Activated T-cell treated with anti-CD3 and anti-CD28 coated beads, Interleukin-2, amount 50 U/mL, for 72 hours (primary cell): Measurements from ENCODE around the gene ARHGAP23. TPM values are rescaled to one million over a fixed set of nuclear protein-coding genes. Genes with fewer than 3 reads are reported as not detected.
"Not testable (repeated sequence)": the region's sequence is repeated elsewhere in the genome, so short reads cannot be mapped to it uniquely, and the experiment has no call there.

Source experiments
- ATAC-seq, 2 donors: fragments of 150-1000 bp; cut with Tn5 transposase; replicated peaks in 1 of 2; 2 replicates each; pipeline ENCODE4 v1.10.0; 2021; ENCODE audit warnings: moderate library complexity in 2 of 2, mild to moderate bottlenecking in 1 of 2
- DNase-seq, 2 donors: peaks; one replicate each; pipeline ENCODE4 v3.0.0; 2021 to 2022; ENCODE audit warnings: mixed read lengths in 1 of 2
- H3K27ac Mint-ChIP-seq: one replicate; pipeline ENCODE4 v1.8.0; 2022; ENCODE audit warnings: mild to moderate bottlenecking, moderate library complexity, mixed read lengths
- H3K27me3 Mint-ChIP-seq: one replicate; pipeline ENCODE4 v1.8.0; 2022; ENCODE audit warnings: low read depth, mixed read lengths
- H3K36me3 Mint-ChIP-seq, 2 donors: one replicate each; pipeline ENCODE4 v1.8.0; 2022; ENCODE audit warnings: mixed read lengths in 2 of 2, mild to moderate bottlenecking in 1 of 2; ENCODE audit not compliant: insufficient read depth in 2 of 2
- H3K4me1 Mint-ChIP-seq: one replicate; pipeline ENCODE4 v1.8.0; 2022; ENCODE audit warnings: low read depth, mixed read lengths
- H3K4me3 Mint-ChIP-seq, 2 donors: one replicate each; pipeline ENCODE4 v1.8.0; 2022; ENCODE audit warnings: mild to moderate bottlenecking in 2 of 2, mixed read lengths in 2 of 2, moderate library complexity in 2 of 2
- H3K9me3 Mint-ChIP-seq, 2 donors: one replicate each; pipeline ENCODE4 v1.8.0; 2022; ENCODE audit warnings: mixed read lengths in 2 of 2
- total RNA-seq, 2 donors: library from RNA; stranded (reverse); gene quantifications; one replicate each; pipeline ENCODE4 v1.2.3, GENCODE V29; 2022

The ARHGAP23 gene
- total RNA-seq, 2 donors from 2014 or later: 2.6 to 2.7 TPM

DNA sequence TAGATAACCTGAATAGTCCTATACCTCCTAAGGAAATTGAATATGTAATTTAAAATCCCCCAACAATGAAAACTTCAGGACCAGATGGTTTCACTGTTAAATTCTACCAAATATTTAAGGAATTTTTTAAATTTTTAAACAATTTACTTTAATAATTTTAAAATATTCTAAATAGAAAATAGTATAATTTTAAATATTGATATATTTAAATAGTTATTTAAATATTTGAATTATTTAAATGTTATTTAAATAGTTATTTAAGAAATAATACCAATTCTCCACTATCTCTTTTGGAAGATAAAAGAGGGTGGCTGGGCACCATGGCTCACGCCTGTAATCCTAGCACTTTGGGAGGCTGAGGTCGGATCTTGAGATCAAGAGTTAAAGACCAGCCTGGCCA is 73.5 kb downstream of the ARHGAP23 start:
- DNase-seq, H3K36me3 Mint-ChIP-seq, H3K27ac Mint-ChIP-seq, H3K9me3 Mint-ChIP-seq, H3K4me1 Mint-ChIP-seq, ATAC-seq, H3K4me3 Mint-ChIP-seq, H3K27me3 Mint-ChIP-seq: not testable (repeated sequence)

DNA sequence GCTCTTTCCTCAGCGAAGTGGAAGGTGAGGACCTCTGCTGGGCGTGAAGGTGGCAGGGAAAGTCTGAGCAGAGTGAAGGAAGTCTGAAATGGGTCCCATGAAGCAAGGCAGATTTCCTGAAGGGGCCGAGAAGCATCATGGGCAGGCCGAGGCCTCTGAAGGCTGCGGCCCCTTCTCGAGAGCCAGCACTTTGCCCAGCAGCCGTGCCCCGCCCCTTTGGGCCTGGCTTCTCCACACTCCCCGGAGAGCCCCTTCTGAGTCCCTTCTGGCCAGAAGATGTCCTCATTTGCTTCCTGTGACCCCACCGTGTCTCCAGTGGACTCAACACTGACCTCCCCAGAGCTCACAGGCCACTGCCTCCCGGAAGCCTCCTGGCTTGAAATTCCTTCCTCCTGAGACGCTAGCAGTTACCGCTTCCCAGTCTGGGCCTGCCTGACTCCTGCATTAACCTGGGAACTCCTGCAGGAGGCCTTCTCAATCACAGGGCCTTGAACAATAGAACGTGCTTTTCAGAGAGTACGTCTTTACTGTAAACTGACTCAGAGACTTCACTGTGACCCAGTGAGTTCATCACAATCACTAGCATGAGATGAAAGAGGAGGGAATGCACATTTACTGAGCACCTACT is 75.1 kb downstream of the ARHGAP23 start:
- H3K4me1 Mint-ChIP-seq, DNase-seq, ATAC-seq, H3K36me3 Mint-ChIP-seq, H3K4me3 Mint-ChIP-seq, H3K27ac Mint-ChIP-seq, H3K9me3 Mint-ChIP-seq: not testable (repeated sequence)
- peaks cover 11% of the 10 kb centered on the region for H3K27me3 Mint-ChIP-seq

DNA sequence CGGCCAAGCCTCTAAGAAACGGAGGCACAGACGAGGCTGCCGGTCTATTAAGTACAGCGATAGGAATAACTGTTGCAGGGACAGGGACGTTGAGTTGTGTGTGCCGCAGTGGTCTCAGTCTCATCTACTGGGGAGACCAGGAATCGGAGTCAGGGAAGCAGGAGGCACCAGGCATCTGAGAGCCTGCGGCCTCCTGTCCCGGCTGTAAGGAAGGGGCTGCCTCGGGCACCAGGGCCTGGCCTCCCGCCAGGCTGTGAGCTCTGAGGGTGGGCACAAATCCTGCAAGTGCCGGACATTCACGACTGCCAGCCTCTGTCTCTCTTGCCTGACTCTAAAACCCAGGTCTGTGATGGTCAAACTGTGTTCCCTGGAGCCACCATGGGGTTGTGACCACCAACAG is 76.0 kb downstream of the ARHGAP23 start:
- Mint-ChIP-seq H3K4me3 (no peak overlapping the region), H3K36me3 (no peaks in the 10 kb centered on the region), H3K9me3 (no peaks in the 10 kb centered on the region), H3K4me1 (peaks cover 2% of the 10 kb centered on the region), H3K27me3 (peaks cover 19% of the 10 kb centered on the region), H3K27ac (no peak overlapping the region)
- DNase-seq (no peak), ATAC-seq (no peak)

DNA sequence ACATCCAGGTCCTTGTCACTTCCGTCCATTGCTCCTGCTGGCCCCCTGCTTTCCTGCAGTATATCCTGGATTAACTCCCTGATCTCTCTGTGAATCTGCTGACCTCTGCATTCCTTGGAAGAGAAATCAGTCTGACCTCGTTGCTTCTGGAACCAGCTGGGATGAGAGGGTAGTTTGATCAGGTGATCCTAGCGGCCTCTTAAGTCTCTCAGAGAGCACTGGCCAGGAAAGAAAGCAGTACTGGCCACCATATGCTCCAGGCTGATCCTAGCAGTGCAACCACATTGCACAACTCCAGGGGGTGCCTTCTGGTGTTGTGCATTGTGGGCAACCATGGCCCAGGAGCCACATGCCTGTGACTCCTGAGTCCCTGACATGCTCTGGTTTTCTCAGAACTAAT is 79.2 kb downstream of the ARHGAP23 start:
- H3K4me3 Mint-ChIP-seq: no peak overlapping the region
- no peak overlapping the region for H3K27ac Mint-ChIP-seq
- peaks cover 0 to 1% of the 10 kb centered on the region in 2 donors for H3K36me3 Mint-ChIP-seq
- H3K4me1 Mint-ChIP-seq: peaks cover 8% of the 10 kb centered on the region
- H3K27me3 Mint-ChIP-seq: peaks cover 42% of the 10 kb centered on the region
- no peak for ATAC-seq
- no peaks in the 10 kb centered on the region for H3K9me3 Mint-ChIP-seq
- DNase-seq: no peak

DNA sequence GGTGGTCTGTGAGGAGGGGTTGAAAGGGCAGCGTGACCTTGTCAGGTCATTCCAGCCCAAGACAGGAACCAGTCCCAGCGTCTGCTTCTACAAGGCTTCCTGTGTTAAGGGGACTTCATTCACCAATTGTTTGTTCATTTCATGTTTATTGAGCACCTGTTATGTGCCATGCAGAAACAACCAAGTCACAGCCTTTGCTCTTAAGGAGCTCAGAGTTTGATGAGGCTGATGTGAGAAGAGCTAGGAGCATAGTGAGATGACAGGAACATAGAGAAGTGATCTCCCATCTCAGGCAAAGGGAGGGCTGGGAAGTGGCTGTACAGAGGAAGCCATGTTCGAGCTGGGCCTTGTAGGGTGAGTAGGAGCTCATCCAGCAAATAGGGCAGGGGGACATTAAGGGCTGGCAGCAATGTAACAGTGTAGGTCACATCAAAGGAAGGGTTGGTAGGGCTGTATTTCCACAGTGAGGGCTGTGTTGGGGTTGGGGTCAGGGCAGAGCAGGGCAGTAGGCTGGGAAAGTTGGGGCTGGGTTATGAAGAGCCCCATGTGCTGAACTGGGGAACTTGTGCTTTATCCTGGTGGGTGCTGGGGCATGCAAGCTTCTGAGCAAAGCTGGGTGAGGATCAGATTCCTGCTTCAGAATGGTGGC is 79.8 kb downstream of the ARHGAP23 start:
- peaks cover 8% of the 10 kb centered on the region for H3K4me1 Mint-ChIP-seq
- H3K27me3 Mint-ChIP-seq: peaks cover 44% of the 10 kb centered on the region
- no peak overlapping the region for H3K4me3 Mint-ChIP-seq
- peaks cover 0 to 1% of the 10 kb centered on the region in 2 donors for H3K36me3 Mint-ChIP-seq
- no peaks in the 10 kb centered on the region for H3K9me3 Mint-ChIP-seq
- DNase-seq (no peak), ATAC-seq (no peak)
- H3K27ac Mint-ChIP-seq: no peak overlapping the region

DNA sequence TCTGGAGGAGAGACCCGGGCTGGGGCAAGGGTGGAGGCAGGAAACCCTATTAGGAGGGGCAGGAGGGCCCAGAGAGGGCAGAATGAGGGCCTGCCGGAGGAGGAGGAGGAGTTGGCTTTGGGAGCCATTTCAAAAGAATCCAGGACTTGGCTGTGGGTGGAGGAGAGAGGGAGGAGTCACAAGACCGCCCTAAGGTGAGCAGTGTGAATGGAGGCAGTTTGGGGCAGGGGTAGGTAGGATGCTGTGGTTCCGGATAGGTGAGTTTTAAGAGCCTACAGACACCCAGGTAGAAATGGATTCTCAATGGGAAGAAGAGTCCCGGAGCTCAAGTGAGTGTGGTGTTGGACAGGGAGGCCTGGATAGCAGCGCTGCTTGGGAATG is 80.3 kb downstream of the ARHGAP23 start:
- Mint-ChIP-seq H3K36me3 (peaks cover 0 to 1% of the 10 kb centered on the region in 2 donors), H3K27ac (no peak overlapping the region), H3K9me3 (no peaks in the 10 kb centered on the region), H3K4me1 (peaks cover 8% of the 10 kb centered on the region), H3K4me3 (peak overlapping the region in 1 of 2 donors; percentile 60), H3K27me3 (peaks cover 44% of the 10 kb centered on the region)
- DNase-seq: no peak
- ATAC-seq: no peak

DNA sequence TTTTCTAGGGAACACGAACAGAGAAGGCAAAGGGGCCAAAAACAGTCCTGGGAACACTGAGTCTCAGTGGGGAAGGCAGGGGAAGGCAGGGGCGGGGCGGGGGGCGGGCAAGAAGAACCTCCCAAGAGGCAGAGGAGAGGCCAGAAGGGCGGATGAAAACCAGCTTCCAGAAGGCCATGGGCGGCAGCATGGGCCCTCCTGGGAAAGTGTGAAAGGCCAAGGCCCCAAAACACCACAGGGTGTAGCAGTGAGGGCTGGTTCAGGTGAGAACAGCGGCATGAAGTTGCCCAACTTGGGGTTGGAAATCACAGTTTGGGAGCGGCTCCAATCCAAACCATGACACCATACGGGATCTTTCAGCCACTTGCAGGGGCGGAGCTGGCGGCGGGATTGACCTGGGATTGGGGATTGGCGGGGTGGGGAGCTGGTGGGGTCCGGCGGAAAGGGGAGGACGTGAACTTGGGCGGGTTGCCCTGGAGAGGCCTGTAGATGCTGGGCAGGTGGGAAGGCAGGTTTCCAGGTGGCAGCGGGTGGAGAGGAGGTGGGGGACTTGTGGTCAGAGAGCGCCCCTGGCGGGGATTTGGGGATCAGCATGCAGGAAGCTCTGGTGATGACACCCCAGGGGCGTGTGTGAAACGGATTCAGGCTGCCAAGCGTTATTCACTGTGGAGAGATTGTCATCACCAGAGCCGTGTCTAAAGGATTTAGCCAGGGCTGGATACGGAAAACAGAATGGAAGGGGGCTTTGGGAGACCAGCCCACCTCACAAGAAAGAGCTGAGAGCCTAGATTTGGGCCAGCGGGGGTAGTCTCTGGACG is 80.9 kb downstream of the ARHGAP23 start:
- H3K9me3 Mint-ChIP-seq: no peaks in the 10 kb centered on the region
- H3K4me1 Mint-ChIP-seq: peaks cover 8% of the 10 kb centered on the region
- peaks cover 44% of the 10 kb centered on the region for H3K27me3 Mint-ChIP-seq
- H3K4me3 Mint-ChIP-seq: peak overlapping the region; percentile 91 to 99
- ATAC-seq (peak; percentile 88), DNase-seq (peak; percentile 83 to 86)
- H3K36me3 Mint-ChIP-seq: peaks cover 0 to 1% of the 10 kb centered on the region in 2 donors
- peak overlapping the region; percentile 45 for H3K27ac Mint-ChIP-seq

DNA sequence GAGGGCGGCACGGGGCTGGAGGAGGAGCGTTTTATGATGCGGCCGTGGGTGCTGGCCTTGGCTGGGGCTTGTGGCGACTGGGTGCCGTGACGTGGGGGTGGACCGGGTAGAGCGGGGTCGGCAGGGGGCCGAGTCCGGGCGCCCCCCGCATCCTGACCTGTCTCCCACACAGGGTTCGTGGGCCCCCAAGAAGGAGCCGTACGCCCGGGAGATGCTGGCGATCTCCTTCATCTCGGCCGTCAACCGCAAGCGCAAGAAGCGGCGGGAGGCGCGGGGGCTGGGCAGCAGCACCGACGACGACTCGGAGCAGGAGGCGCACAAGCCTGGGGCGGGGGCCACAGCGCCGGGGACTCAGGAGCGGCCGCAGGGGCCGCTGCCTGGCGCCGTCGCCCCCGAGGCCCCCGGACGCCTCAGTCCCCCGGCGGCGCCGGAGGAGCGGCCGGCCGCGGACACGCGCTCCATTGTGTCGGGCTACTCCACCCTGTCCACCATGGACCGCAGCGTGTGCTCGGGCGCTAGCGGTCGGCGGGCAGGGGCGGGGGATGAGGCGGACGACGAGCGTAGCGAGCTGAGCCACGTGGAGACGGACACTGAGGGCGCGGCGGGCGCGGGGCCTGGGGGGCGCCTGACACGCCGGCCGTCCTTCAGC is 81.6 kb downstream of the ARHGAP23 start:
- no peaks in the 10 kb centered on the region for H3K9me3 Mint-ChIP-seq
- peaks cover 44% of the 10 kb centered on the region for H3K27me3 Mint-ChIP-seq
- no peak overlapping the region for H3K27ac Mint-ChIP-seq

DNA sequence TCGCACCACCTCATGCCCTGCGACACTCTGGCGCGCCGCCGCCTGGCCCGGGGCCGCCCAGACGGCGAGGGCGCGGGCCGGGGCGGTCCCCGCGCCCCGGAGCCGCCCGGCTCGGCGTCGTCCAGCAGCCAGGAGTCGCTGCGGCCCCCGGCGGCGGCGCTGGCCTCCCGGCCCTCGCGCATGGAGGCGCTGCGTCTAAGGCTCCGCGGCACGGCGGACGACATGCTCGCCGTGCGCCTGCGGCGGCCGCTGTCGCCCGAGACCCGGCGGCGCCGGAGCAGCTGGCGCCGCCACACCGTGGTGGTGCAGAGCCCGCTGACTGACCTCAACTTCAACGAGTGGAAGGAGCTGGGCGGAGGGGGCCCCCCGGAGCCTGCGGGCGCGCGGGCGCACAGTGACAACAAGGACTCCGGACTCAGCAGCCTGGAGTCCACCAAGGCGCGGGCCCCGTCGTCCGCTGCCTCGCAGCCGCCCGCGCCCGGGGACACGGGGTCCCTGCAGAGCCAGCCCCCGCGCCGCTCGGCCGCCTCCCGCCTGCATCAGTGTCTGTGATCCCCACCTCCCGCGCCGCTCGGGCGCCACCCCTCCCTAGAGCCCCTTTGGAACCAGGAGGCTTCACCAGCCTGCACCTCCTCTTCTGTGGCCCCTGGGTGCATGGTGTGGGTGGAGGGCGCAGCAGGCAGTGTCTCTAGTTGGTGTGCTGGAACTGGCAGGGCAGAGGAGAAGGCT is 82.3 kb downstream of the ARHGAP23 start:
- Mint-ChIP-seq H3K36me3 (peaks cover 0 to 1% of the 10 kb centered on the region in 2 donors), H3K4me3 (peak overlapping the region; percentile 21 to 59), H3K27ac (no peak overlapping the region), H3K27me3 (peaks cover 44% of the 10 kb centered on the region), H3K4me1 (peaks cover 8% of the 10 kb centered on the region), H3K9me3 (no peaks in the 10 kb centered on the region)
- ATAC-seq (peak; percentile 49 to 62), DNase-seq (peak; percentile 29 to 36)

More for the DNA sequence above, 81.6 kb downstream of the ARHGAP23 start:
- no peak for DNase-seq
- Mint-ChIP-seq H3K4me3 (peak overlapping the region; percentile 91 to 99), H3K36me3 (peaks cover 0 to 1% of the 10 kb centered on the region in 2 donors), H3K4me1 (peaks cover 8% of the 10 kb centered on the region)
- peak; percentile 48 to 53 for ATAC-seq

DNA sequence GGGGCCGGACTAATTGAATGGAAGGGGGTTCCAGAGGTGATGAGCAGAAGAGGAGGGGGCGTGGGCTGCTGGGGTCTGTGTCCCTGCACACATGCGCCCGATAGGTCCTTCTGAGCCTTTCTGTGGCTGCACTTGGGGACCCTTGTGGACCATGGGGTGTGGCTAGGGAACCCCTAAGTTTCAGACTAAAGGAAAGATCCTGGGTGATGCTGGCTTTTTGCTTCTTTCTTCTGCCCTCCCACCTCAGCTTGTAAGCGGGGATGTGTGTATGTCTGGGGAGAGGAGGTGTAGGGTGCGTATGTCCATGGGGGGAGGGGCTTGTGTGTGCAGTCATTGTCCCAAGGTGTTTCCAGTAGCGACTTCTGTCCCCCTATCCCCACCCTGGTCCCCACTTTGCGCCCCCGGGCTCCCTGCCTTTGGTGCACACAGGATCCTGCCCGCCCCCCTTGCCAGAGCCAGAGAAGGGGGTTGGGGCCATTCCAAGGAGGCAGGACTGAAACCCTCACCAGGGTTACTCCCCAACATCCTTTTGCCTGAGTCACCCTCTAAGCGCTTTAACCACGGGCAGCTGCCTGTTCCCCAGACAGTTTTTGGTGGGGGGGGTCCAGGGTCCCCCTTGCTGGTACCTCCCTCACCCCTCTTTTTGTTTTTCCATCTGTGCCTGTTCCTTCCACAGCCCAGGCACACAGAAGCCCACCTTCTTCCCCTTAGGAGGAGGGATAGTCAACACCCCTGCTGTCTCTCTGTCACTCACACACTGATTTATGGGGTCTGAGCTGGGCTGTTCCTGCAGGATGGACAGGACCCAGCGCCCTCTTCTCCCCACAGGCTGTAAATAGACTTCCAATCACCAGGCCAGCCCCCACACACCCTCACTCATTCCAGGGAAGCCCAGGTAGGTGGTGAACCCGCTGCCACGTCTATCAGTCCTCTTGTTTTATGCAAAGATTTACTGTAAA is 83.2 kb downstream of the ARHGAP23 start:
- Mint-ChIP-seq H3K9me3 (no peaks in the 10 kb centered on the region), H3K4me1 (peaks cover 8% of the 10 kb centered on the region), H3K27ac (no peak overlapping the region), H3K4me3 (peak overlapping the region; percentile 21 to 59), H3K36me3 (peaks cover 0 to 1% of the 10 kb centered on the region in 2 donors), H3K27me3 (peaks cover 44% of the 10 kb centered on the region)
- no peak for DNase-seq
- no peak for ATAC-seq

DNA sequence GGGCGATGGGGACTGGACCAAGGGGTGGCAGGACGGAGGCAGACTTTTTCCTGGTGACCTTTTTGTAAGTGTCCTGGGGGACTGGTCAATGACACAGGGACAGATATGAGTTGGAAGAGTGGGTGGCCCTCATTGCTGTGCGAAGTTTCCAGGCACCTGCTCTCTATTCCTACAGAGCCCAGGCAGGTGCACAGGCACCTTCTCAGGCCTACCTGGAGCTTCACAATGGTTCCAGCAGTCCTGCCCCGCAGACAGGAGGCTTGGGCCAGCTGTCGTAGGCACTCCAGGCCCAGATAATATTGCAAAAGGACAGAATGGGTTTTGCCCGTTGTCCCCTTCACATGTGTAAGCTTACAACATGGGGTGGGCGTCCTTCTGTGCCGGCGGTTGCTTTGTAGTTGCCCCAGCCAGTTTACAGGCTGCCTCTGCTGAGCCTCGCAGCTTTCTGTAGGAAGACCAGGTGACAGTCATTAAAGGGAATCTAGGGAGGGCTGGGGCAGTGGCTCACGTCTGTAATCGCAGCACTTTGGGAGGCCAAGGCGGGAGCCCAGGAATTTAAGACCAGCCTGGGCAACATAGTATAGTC is 84.3 kb downstream of the ARHGAP23 start:
- no peak for ATAC-seq
- no peak for DNase-seq
- H3K27ac Mint-ChIP-seq: no peak overlapping the region
- H3K27me3 Mint-ChIP-seq: peaks cover 42% of the 10 kb centered on the region
- H3K4me1 Mint-ChIP-seq: peaks cover 8% of the 10 kb centered on the region
- H3K9me3 Mint-ChIP-seq: no peaks in the 10 kb centered on the region
- peaks cover 0 to 1% of the 10 kb centered on the region in 2 donors for H3K36me3 Mint-ChIP-seq
- H3K4me3 Mint-ChIP-seq: no peak overlapping the region
